Astrocyte of the spinal cord (primary cell): ENCODE measurements around the gene KCNN4.

Experiments
- DNase-seq: peaks from one replicate; pipeline ENCODE4 v3.0.0; 2011; ENCODE audit warnings: low read depth, low spot score
- H3K4me3 ChIP-seq: 2 replicates; pipeline ENCODE4 v1.5.1; 2011; ENCODE audit warnings: low read depth, mild to moderate bottlenecking, low read length, moderate library complexity
- in situ Hi-C: cut with HindIII; loops from 2 replicates; pipeline ENCODE4 v1.10.0; 2017; ENCODE audit warnings: low sequenced_read_pairs
- TF ChIP-seq, protein P1 (sequence below): IDR thresholded peaks from 2 replicates; pipeline ENCODE4 v1.5.1; 2012; ENCODE audit warnings: low read depth, mild to moderate bottlenecking, low read length, inconsistent platforms

The KCNN4 gene

DNA sequence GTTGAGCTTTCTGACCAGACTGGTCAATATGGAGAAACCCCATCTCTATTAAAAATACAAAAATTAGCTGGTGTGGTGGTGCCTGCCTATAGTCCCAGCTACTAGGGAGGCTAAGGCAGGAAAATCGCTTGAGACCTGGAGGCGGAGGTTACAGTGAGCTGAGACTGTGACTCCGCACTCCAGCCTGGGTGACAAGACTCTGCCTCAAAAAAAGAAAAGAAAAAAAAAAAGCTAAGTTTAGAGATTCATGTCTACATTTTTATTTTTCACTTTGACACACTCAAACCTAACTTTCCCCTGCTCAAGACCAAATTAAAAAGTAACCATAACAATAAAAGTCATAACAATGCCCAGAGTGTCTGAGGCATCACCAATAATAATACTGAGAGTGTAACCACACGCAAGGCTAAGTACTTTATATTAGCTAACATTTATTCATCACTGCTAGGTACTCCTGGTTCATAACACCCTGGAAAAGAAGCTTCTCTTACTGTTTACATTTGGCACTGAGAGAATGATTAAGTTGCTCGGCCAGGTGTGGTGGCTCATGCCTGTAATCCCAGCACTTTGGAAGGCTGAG is 59.2 kb downstream of the KCNN4 start:
- no peak overlapping the region for H3K4me3 ChIP-seq
- in situ Hi-C loops = no loop called here
- TF ChIP-seq, protein P1, sequence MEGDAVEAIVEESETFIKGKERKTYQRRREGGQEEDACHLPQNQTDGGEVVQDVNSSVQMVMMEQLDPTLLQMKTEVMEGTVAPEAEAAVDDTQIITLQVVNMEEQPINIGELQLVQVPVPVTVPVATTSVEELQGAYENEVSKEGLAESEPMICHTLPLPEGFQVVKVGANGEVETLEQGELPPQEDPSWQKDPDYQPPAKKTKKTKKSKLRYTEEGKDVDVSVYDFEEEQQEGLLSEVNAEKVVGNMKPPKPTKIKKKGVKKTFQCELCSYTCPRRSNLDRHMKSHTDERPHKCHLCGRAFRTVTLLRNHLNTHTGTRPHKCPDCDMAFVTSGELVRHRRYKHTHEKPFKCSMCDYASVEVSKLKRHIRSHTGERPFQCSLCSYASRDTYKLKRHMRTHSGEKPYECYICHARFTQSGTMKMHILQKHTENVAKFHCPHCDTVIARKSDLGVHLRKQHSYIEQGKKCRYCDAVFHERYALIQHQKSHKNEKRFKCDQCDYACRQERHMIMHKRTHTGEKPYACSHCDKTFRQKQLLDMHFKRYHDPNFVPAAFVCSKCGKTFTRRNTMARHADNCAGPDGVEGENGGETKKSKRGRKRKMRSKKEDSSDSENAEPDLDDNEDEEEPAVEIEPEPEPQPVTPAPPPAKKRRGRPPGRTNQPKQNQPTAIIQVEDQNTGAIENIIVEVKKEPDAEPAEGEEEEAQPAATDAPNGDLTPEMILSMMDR = no peak
- DNase-seq = no peak

DNA sequence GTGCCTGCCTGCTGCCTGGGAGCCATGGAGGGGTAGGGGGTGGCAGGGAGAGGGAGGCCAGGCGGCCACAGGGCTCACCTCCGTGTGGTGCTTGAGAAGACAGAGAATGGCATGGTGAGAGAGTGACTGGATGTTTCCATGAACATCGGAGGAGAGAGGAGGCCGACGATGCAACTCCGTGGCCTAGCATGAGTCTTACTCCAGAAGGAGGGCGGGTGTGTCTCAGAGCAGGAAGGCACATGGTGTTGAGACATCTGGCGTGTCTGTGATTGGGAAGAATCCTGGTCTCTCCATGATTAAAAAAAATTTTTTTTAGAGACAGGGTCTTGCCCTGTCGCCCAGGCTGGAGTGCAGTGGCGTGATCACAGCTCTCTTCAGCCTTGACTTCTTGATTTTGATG is 59.8 kb downstream of the KCNN4 start:
- no peak overlapping the region for H3K4me3 ChIP-seq
- TF ChIP-seq, protein P1 = no peak
- peak; percentile 56 for DNase-seq
- in situ Hi-C loops = no loop called here

DNA sequence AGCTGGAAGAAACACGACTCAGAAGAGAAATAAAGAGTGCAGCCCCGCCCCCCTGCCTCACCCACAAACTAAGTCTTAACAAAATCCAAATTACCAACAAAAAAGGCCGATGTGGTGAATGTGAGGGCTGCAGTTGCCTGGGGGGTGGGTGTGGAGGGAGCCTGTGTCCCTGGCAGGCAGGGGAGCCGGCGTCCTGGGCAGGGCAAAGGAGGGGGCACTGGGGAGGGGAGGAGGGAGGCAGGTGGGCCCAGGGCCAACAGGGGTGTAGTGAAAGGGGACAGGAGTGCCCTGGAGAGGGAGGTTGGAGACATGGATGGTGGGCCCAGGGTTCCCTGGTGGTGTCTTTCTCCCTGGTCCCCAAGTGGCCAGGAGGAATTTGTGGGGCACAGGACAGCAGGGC is 60.9 kb downstream of the KCNN4 start:
- no peak overlapping the region for H3K4me3 ChIP-seq
- TF ChIP-seq, protein P1 = no peak
- no peak for DNase-seq
- in situ Hi-C loops = no loop called here

DNA sequence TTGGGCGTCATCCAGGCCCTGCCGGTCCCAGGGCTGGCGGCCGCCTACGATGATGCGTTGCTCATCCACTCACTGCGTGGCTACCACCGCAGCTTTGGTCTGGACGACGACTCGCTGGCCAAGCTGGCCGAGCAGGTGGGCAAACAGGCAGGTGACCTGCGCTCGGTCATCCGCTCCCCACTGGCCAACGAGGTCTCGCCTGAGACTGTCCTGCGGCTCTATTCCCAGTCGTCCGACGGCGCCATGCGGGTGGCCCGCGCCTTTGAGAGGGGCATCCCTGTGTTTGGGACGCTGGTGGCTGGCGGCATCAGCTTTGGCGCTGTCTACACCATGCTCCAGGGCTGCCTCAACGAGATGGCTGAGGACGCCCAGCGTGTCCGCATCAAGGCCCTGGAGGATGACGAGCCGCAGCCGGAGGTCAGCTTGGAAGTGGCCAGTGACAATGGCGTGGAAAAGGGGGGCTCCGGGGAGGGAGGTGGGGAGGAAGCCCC is 61.4 kb downstream of the KCNN4 start:
- DNase-seq = no peak
- no peak overlapping the region for H3K4me3 ChIP-seq
- in situ Hi-C loops = no loop called here
- TF ChIP-seq, protein P1 = no peak

DNA sequence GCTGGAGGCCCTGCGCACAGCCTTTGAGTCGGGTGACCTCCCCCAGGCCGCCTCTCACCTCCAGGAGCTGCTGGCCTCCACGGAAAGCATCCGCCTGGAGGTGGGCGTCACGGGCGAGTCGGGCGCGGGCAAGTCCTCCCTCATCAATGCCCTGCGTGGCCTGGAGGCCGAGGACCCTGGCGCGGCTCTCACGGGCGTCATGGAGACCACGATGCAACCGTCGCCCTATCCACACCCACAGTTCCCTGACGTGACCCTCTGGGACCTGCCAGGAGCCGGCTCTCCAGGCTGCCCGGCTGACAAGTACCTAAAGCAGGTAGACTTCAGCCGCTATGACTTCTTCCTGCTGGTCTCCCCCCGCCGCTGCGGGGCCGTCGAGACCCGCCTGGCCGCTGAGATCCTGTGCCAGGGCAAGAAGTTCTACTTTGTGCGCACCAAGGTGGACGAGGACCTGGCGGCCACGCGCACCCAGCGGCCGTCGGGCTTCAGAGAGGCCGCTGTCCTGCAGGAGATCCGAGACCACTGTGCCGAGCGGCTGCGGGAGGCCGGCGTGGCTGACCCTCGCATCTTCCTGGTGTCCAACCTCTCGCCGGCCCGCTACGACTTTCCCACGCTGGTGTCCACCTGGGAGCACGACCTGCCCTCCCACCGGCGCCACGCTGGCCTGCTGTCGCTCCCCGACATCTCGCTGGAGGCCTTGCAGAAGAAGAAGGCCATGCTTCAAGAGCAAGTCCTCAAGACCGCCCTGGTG is 62.0 kb downstream of the KCNN4 start:
- TF ChIP-seq, protein P1 = no peak
- in situ Hi-C loops = no loop called here
- no peak overlapping the region for H3K4me3 ChIP-seq
- DNase-seq = no peak
